ENCODE results near the gene ST7. TPM values are rescaled to one million over a fixed set of nuclear protein-coding genes. Genes with fewer than 3 reads are reported as not detected.

The ST7 gene
- total and polyA plus RNA-seq, 2 of the 8 experiments (the other 6 are each of a cell fraction or from before 2014, with no cell fraction given) = 16.3 to 18.0 TPM

DNA sequence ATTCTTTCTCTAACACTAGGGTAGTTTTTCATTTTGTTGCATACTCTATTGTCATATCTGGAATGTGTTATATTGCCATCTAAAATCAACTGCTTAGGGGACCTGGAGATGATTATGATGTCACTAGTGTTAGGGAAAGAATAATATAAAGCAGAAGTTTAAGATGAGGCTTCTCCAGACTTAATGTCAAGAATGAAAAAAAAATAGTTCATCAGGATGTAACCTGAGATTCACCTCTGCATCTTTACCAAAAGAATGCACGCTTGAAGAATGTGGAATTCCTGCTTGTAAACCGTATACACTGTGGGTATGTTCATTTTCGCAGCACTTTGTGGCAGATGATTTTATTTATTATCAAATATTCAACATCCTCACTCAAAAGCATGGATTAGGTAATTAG lies 184.6 kb downstream of the ST7 start (continued):
- TF ChIP-seq RAD21 (IDR thresholded peaks at IDR 0.05 in 1 of 2, conservative IDR thresholded peaks at IDR 0.05 in 1 of 2; ENCODE audit: low read depth in 2 of 2, low read length in 2 of 2) (no peak), CBX8 (IDR thresholded peaks at IDR 0.05; ENCODE audit: borderline replicate concordance, low read depth, low read length) (no peak), NRF1 (IDR thresholded peaks at IDR 0.05; ENCODE audit: low read depth, low read length) (no peak), SRF (IDR thresholded peaks at IDR 0.05; ENCODE audit: low read depth, low read length) (no peak), ASH2L (IDR thresholded peaks at IDR 0.05; ENCODE audit: low read length) (no peak), SP4 (IDR thresholded peaks at IDR 0.05; ENCODE audit: low read length) (no peak)
- TF ChIP-seq, protein P1, sequence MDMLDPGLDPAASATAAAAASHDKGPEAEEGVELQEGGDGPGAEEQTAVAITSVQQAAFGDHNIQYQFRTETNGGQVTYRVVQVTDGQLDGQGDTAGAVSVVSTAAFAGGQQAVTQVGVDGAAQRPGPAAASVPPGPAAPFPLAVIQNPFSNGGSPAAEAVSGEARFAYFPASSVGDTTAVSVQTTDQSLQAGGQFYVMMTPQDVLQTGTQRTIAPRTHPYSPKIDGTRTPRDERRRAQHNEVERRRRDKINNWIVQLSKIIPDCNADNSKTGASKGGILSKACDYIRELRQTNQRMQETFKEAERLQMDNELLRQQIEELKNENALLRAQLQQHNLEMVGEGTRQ (IDR thresholded peaks at IDR 0.05; ENCODE audit: low read length) = no peak

All from H1 (cell line).